ENCODE results near the gene COX8C.

DNA sequence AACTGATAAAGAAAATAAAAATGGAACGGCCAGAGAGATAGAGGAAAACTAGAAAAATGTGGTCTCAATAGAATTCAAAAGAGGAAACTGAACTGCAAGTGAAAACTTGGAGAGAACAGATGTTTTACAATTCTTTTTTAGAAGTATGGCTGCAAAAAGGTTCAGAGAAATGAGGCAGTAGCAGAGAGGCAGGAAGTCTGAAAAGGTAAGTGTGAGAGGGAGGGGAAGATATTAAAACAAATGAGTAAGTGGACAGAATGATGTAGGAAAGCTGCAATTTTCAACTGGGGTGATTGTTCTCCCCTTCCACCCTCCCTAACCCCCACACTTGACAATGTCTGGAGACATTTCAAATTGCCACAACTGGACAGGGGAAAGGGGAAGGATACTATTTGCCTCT lies 27.0 kb upstream of the COX8C start:
- TF ChIP-seq EP300 (IDR thresholded peaks at IDR 0.05): no peak
- TF ChIP-seq, protein P1, sequence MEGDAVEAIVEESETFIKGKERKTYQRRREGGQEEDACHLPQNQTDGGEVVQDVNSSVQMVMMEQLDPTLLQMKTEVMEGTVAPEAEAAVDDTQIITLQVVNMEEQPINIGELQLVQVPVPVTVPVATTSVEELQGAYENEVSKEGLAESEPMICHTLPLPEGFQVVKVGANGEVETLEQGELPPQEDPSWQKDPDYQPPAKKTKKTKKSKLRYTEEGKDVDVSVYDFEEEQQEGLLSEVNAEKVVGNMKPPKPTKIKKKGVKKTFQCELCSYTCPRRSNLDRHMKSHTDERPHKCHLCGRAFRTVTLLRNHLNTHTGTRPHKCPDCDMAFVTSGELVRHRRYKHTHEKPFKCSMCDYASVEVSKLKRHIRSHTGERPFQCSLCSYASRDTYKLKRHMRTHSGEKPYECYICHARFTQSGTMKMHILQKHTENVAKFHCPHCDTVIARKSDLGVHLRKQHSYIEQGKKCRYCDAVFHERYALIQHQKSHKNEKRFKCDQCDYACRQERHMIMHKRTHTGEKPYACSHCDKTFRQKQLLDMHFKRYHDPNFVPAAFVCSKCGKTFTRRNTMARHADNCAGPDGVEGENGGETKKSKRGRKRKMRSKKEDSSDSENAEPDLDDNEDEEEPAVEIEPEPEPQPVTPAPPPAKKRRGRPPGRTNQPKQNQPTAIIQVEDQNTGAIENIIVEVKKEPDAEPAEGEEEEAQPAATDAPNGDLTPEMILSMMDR (IDR thresholded peaks at IDR 0.05): no peak
- no peak for TF ChIP-seq POLR2AphosphoS5 (IDR thresholded peaks at IDR 0.05)

Data from stomach (tissue), 4 donors.